MCF 10A (cell line): Measurements from ENCODE around the gene SERPINE1. TPM values are rescaled to one million over a fixed set of nuclear protein-coding genes. Genes with fewer than 3 reads are reported as not detected.
A peak's percentile ranks its signal among the peaks of the same experiment; 100 is the strongest.

Source experiments
- BruUV-seq: library from RNA; stranded (reverse); fragments of 400-500 nt; replicated peaks from 2 replicates; lab custom pipeline; 2021; lab: Mats Ljungman, UMichigan
- CTCF ChIA-PET: fragments of 300-600 bp; sonication (Branson Sonifier 250); formaldehyde crosslinking; extraction: SDS; loops from one replicate; lab custom pipeline; 2021; ENCODE audit warnings: antibody characterized with exemption, inconsistent platforms; lab: Yijun Ruan, JAX
- POLR2A ChIA-PET: fragments of 300-600, 350-650 bp; sonication (Branson Sonifier 250); formaldehyde crosslinking; extraction: SDS; loops from one replicate; lab custom pipeline; 2020; ENCODE audit warnings: antibody characterized with exemption, inconsistent platforms; lab: Yijun Ruan, JAX
- DNase-seq: peaks from one replicate; pipeline ENCODE4 v3.0.0-alpha.2; 2018; ENCODE audit not compliant: unreplicated experiment
- H3K27ac Mint-ChIP-seq: one replicate; pipeline ENCODE4 v1.8.0; 2022; ENCODE audit warnings: mild to moderate bottlenecking, low read depth, mixed read lengths; ENCODE audit not compliant: unreplicated experiment
- H3K27me3 Mint-ChIP-seq: one replicate; pipeline ENCODE4 v1.8.0; 2022; ENCODE audit warnings: mixed read lengths; ENCODE audit not compliant: insufficient read depth, unreplicated experiment
- H3K36me3 Mint-ChIP-seq: one replicate; pipeline ENCODE4 v1.8.0; 2022; ENCODE audit warnings: mild to moderate bottlenecking, moderate library complexity, mixed read lengths; ENCODE audit not compliant: insufficient read depth, unreplicated experiment
- H3K4me1 Mint-ChIP-seq: one replicate; pipeline ENCODE4 v1.8.0; 2022; ENCODE audit warnings: mixed read lengths; ENCODE audit not compliant: insufficient read depth, unreplicated experiment
- H3K4me3 Mint-ChIP-seq: one replicate; pipeline ENCODE4 v1.8.0; 2022; ENCODE audit warnings: mild to moderate bottlenecking, moderate library complexity, mixed read lengths; ENCODE audit not compliant: unreplicated experiment
- H3K9me3 Mint-ChIP-seq: one replicate; pipeline ENCODE4 v1.8.0; 2022; ENCODE audit warnings: mixed read lengths; ENCODE audit not compliant: unreplicated experiment
- CTCF ChIP-seq: fragments of 200-600 bp; IDR thresholded peaks from one replicate; pipeline ENCODE4 v1.8.0; 2022; ENCODE audit warnings: antibody characterized with exemption, mild to moderate bottlenecking; ENCODE audit not compliant: unreplicated experiment
- intact Hi-C: fragments of 100-400 bp; cut with micrococcal nuclease; formaldehyde crosslinking; loops from 2 replicates; pipeline ENCODE4 v1.14.1; 2022
- total RNA-seq: library from RNA; stranded (reverse); gene quantifications from 2 replicates; pipeline ENCODE4 v1.2.3, GENCODE V29; 2022

The SERPINE1 gene
- total RNA-seq, 1 experiment from 2014 or later: 80.6 TPM

GRCh38 chr7:101138213-101138870 is 11.4 kb downstream of the SERPINE1 start:
- peaks cover 50% of the 10 kb centered on the region for H3K4me1 Mint-ChIP-seq
- peaks cover 21% of the 10 kb centered on the region for H3K36me3 Mint-ChIP-seq
- intact Hi-C loops: loop anchor here (1.0 kb wide), 2 partner anchors 38 to 44 kb away; no protein-coding TSS in a partner anchor

GRCh38 chr7:101140339-101140699 is 13.4 kb downstream of the SERPINE1 start:
- BruUV-seq: no TSS peak

More at GRCh38 chr7:101138213-101138870, 11.4 kb downstream of the SERPINE1 start:
- Mint-ChIP-seq H3K27me3 (no peaks in the 10 kb centered on the region), H3K4me3 (peak overlapping the region; percentile 68), H3K9me3 (no peaks in the 10 kb centered on the region), H3K27ac (peak overlapping the region; percentile 89)
- TSS peak; percentile 37 for BruUV-seq
- ChIA-PET POLR2A (interaction anchor here (0.6 to 3.6 kb wide), 14 partner anchors 12 to 107 kb away, joined by 3 to 24 read pairs (median 4); partner anchors contain the start of genes SERPINE1, TRIM56, VGF and ZNHIT1), CTCF (interaction anchor here (0.6 to 2.2 kb wide), 12 partner anchors 10 to 1333 kb away, joined by 3 to 7 read pairs (median 4); partner anchors contain the start of gene FIS1)
- peak; percentile 93 for TF ChIP-seq CTCF
- DNase-seq: peak; percentile 98

GRCh38 chr7:101140746-101141382 is 14.0 kb downstream of the SERPINE1 start:
- peak; percentile 73 for DNase-seq
- Mint-ChIP-seq H3K9me3 (no peaks in the 10 kb centered on the region), H3K36me3 (peaks cover 7% of the 10 kb centered on the region), H3K4me3 (no peak overlapping the region), H3K27ac (peak overlapping the region; percentile 73), H3K4me1 (peaks cover 43% of the 10 kb centered on the region), H3K27me3 (no peaks in the 10 kb centered on the region)
- ChIA-PET CTCF (interaction anchor here (0.7 to 7.7 kb wide), 10 partner anchors 12 to 150 kb away, joined by 3 to 203 read pairs (median 8); partner anchors contain the start of genes AP1S1 and FIS1), POLR2A (interaction anchor here (0.7 to 1.7 kb wide), 8 partner anchors 12 to 105 kb away, joined by 3 to 12 read pairs (median 4); partner anchors contain the start of gene TRIM56)
- intact Hi-C loops: no loop called here
- no TSS peak for BruUV-seq
- TF ChIP-seq CTCF: no peak

More at GRCh38 chr7:101140339-101140699, 13.4 kb downstream of the SERPINE1 start:
- POLR2A ChIA-PET: interaction anchor here (0.6 to 1.7 kb wide), 7 partner anchors 15 to 106 kb away, joined by 3 to 12 read pairs (median 4); partner anchors contain the start of gene TRIM56
- TF ChIP-seq CTCF: no peak
- Mint-ChIP-seq H3K27me3 (no peaks in the 10 kb centered on the region), H3K9me3 (no peaks in the 10 kb centered on the region), H3K36me3 (peaks cover 8% of the 10 kb centered on the region), H3K4me1 (peaks cover 43% of the 10 kb centered on the region), H3K27ac (peak overlapping the region; percentile 73), H3K4me3 (no peak overlapping the region)
- intact Hi-C loops: no loop called here
- CTCF ChIA-PET: interaction anchor here (1.3 to 7.7 kb wide), 6 partner anchors 15 to 104 kb away, joined by 3 to 203 read pairs (median 31); partner anchors contain the start of genes AP1S1 and FIS1
- no peak for DNase-seq
